ENCODE results near the gene TMEM59L.

TMEM59L gene

GRCh38 chr19:18663940-18664530, 51.4 kb downstream of the TMEM59L start:
- H3K9ac ChIP-seq (ENCODE audit: low read length), result no peak overlapping the region
- no peaks in the 10 kb centered on the region for H3K27me3 ChIP-seq (ENCODE audit: control insufficient read depth, insufficient read depth, low read length)
- H3K36me3 ChIP-seq (ENCODE audit: control insufficient read depth, insufficient read depth, low read length), result peaks cover 16% of the 10 kb centered on the region
- no peak overlapping the region for H3K27ac ChIP-seq (ENCODE audit: low read depth, low read length)
- H3K4me1 ChIP-seq (ENCODE audit: control insufficient read depth, insufficient read depth, low read length), result peaks cover 24% of the 10 kb centered on the region; the same call in 1 of the 2 replicates
- no peaks in the 10 kb centered on the region for H3K9me3 ChIP-seq (ENCODE audit: control insufficient read depth, insufficient read depth, low read depth, low read length)
- no peak overlapping the region for H3K4me3 ChIP-seq (ENCODE audit: low read depth, low read length)

GRCh38 chr19:18665771-18666202, 53.1 kb downstream of the TMEM59L start:
- H3K4me1 ChIP-seq (ENCODE audit: control insufficient read depth, insufficient read depth, low read length), result peaks cover 12% of the 10 kb centered on the region; the same call in 1 of the 2 replicates
- no peak overlapping the region for H3K4me3 ChIP-seq (ENCODE audit: low read depth, low read length)
- no peak overlapping the region for H3K27ac ChIP-seq (ENCODE audit: low read depth, low read length)
- no peaks in the 10 kb centered on the region for H3K9me3 ChIP-seq (ENCODE audit: control insufficient read depth, insufficient read depth, low read depth, low read length)
- H3K36me3 ChIP-seq (ENCODE audit: control insufficient read depth, insufficient read depth, low read length), result peaks cover 21% of the 10 kb centered on the region
- H3K9ac ChIP-seq (ENCODE audit: low read length), result no peak overlapping the region
- H3K27me3 ChIP-seq (ENCODE audit: control insufficient read depth, insufficient read depth, low read length), result no peaks in the 10 kb centered on the region

GRCh38 chr19:18666317-18666716, 53.6 kb downstream of the TMEM59L start:
- Histone ChIP-seq H3K27ac (ENCODE audit: low read depth, low read length) (no peak overlapping the region), H3K27me3 (ENCODE audit: control insufficient read depth, insufficient read depth, low read length) (no peaks in the 10 kb centered on the region), H3K4me1 (ENCODE audit: control insufficient read depth, insufficient read depth, low read length) (peaks cover 12% of the 10 kb centered on the region; the same call in 1 of the 2 replicates), H3K36me3 (ENCODE audit: control insufficient read depth, insufficient read depth, low read length) (peaks cover 21% of the 10 kb centered on the region), H3K4me3 (ENCODE audit: low read depth, low read length) (no peak overlapping the region), H3K9ac (ENCODE audit: low read length) (no peak overlapping the region), H3K9me3 (ENCODE audit: control insufficient read depth, insufficient read depth, low read depth, low read length) (no peaks in the 10 kb centered on the region)

GRCh38 chr19:18666784-18667183, 54.1 kb downstream of the TMEM59L start:
- Histone ChIP-seq H3K4me3 (ENCODE audit: low read depth, low read length) (no peak overlapping the region), H3K27me3 (ENCODE audit: control insufficient read depth, insufficient read depth, low read length) (no peaks in the 10 kb centered on the region), H3K9ac (ENCODE audit: low read length) (no peak overlapping the region), H3K4me1 (ENCODE audit: control insufficient read depth, insufficient read depth, low read length) (peaks cover 12% of the 10 kb centered on the region; the same call in 1 of the 2 replicates), H3K27ac (ENCODE audit: low read depth, low read length) (no peak overlapping the region), H3K9me3 (ENCODE audit: control insufficient read depth, insufficient read depth, low read depth, low read length) (no peaks in the 10 kb centered on the region), H3K36me3 (ENCODE audit: control insufficient read depth, insufficient read depth, low read length) (peaks cover 21% of the 10 kb centered on the region)

GRCh38 chr19:18667531-18668251, 55.0 kb downstream of the TMEM59L start:
- H3K27me3 ChIP-seq (ENCODE audit: control insufficient read depth, insufficient read depth, low read length), result no peaks in the 10 kb centered on the region
- peaks cover 16% of the 10 kb centered on the region; the same call in 1 of the 2 replicates for H3K4me1 ChIP-seq (ENCODE audit: control insufficient read depth, insufficient read depth, low read length)
- H3K36me3 ChIP-seq (ENCODE audit: control insufficient read depth, insufficient read depth, low read length), result peaks cover 21% of the 10 kb centered on the region
- no peaks in the 10 kb centered on the region for H3K9me3 ChIP-seq (ENCODE audit: control insufficient read depth, insufficient read depth, low read depth, low read length)
- no peak overlapping the region for H3K27ac ChIP-seq (ENCODE audit: low read depth, low read length)
- H3K4me3 ChIP-seq (ENCODE audit: low read depth, low read length), result no peak overlapping the region
- no peak overlapping the region for H3K9ac ChIP-seq (ENCODE audit: low read length)

GRCh38 chr19:18668252-18668631, 55.6 kb downstream of the TMEM59L start:
- H3K9me3 ChIP-seq (ENCODE audit: control insufficient read depth, insufficient read depth, low read depth, low read length), result no peaks in the 10 kb centered on the region
- H3K9ac ChIP-seq (ENCODE audit: low read length), result no peak overlapping the region
- H3K27me3 ChIP-seq (ENCODE audit: control insufficient read depth, insufficient read depth, low read length), result no peaks in the 10 kb centered on the region
- no peak overlapping the region for H3K27ac ChIP-seq (ENCODE audit: low read depth, low read length)
- peaks cover 11% of the 10 kb centered on the region; the same call in 1 of the 2 replicates for H3K4me1 ChIP-seq (ENCODE audit: control insufficient read depth, insufficient read depth, low read length)
- peaks cover 21% of the 10 kb centered on the region for H3K36me3 ChIP-seq (ENCODE audit: control insufficient read depth, insufficient read depth, low read length)
- no peak overlapping the region for H3K4me3 ChIP-seq (ENCODE audit: low read depth, low read length)

- H3K27me3 ChIP-seq (ENCODE audit: control insufficient read depth, insufficient read depth, low read length), result no peaks in the 10 kb centered on the region
- H3K36me3 ChIP-seq (ENCODE audit: control insufficient read depth, insufficient read depth, low read length), result peaks cover 21% of the 10 kb centered on the region
- H3K9ac ChIP-seq (ENCODE audit: low read length), result no peak overlapping the region
- H3K4me3 ChIP-seq (ENCODE audit: low read depth, low read length), result no peak overlapping the region
- no peak overlapping the region for H3K27ac ChIP-seq (ENCODE audit: low read depth, low read length)
- H3K9me3 ChIP-seq (ENCODE audit: control insufficient read depth, insufficient read depth, low read depth, low read length), result no peaks in the 10 kb centered on the region
- H3K4me1 ChIP-seq (ENCODE audit: control insufficient read depth, insufficient read depth, low read length), result peaks cover 7% of the 10 kb centered on the region; the same call in 1 of the 2 replicates
Observed at GRCh38 chr19:18668744-18669523, 56.3 kb downstream of the TMEM59L start.

GRCh38 chr19:18669524-18669817, 56.8 kb downstream of the TMEM59L start:
- Histone ChIP-seq H3K9me3 (ENCODE audit: control insufficient read depth, insufficient read depth, low read depth, low read length) (no peaks in the 10 kb centered on the region), H3K36me3 (ENCODE audit: control insufficient read depth, insufficient read depth, low read length) (peaks cover 21% of the 10 kb centered on the region), H3K27ac (ENCODE audit: low read depth, low read length) (no peak overlapping the region), H3K27me3 (ENCODE audit: control insufficient read depth, insufficient read depth, low read length) (no peaks in the 10 kb centered on the region), H3K9ac (ENCODE audit: low read length) (no peak overlapping the region), H3K4me3 (ENCODE audit: low read depth, low read length) (no peak overlapping the region), H3K4me1 (ENCODE audit: control insufficient read depth, insufficient read depth, low read length) (0 out of 2 replicates have a peak, but pooled peaks cover 4% of the 10 kb centered on the region)

- Histone ChIP-seq H3K4me3 (ENCODE audit: low read depth, low read length) (no peak overlapping the region), H3K27ac (ENCODE audit: low read depth, low read length) (no peak overlapping the region), H3K36me3 (ENCODE audit: control insufficient read depth, insufficient read depth, low read length) (peaks cover 21% of the 10 kb centered on the region), H3K9me3 (ENCODE audit: control insufficient read depth, insufficient read depth, low read depth, low read length) (peaks cover 3% of the 10 kb centered on the region; the same call in 1 of the 2 replicates), H3K4me1 (ENCODE audit: control insufficient read depth, insufficient read depth, low read length) (0 out of 2 replicates have a peak, but pooled peaks cover 4% of the 10 kb centered on the region), H3K9ac (ENCODE audit: low read length) (no peak overlapping the region), H3K27me3 (ENCODE audit: control insufficient read depth, insufficient read depth, low read length) (no peaks in the 10 kb centered on the region)
Observed at GRCh38 chr19:18669883-18670282, 57.2 kb downstream of the TMEM59L start.

GRCh38 chr19:18670312-18670711, 57.6 kb downstream of the TMEM59L start:
- no peak overlapping the region for H3K27ac ChIP-seq (ENCODE audit: low read depth, low read length)
- H3K9me3 ChIP-seq (ENCODE audit: control insufficient read depth, insufficient read depth, low read depth, low read length), result peaks cover 3% of the 10 kb centered on the region; the same call in 1 of the 2 replicates
- H3K27me3 ChIP-seq (ENCODE audit: control insufficient read depth, insufficient read depth, low read length), result no peaks in the 10 kb centered on the region
- H3K4me1 ChIP-seq (ENCODE audit: control insufficient read depth, insufficient read depth, low read length), result 0 out of 2 replicates have a peak, but pooled peaks cover 4% of the 10 kb centered on the region
- no peak overlapping the region for H3K4me3 ChIP-seq (ENCODE audit: low read depth, low read length)
- no peak overlapping the region for H3K9ac ChIP-seq (ENCODE audit: low read length)
- peaks cover 21% of the 10 kb centered on the region for H3K36me3 ChIP-seq (ENCODE audit: control insufficient read depth, insufficient read depth, low read length)
